ENCODE measurements around the gene KDM5A. TPM values are rescaled to one million over a fixed set of nuclear protein-coding genes. Genes with fewer than 3 reads are reported as not detected.
"Not testable (repeated sequence)": the region's sequence is repeated elsewhere in the genome, so short reads cannot be mapped to it uniquely, and the experiment has no call there.

Gene KDM5A
- total and polyA plus RNA-seq, 2 experiments from 2014 or later = 30.8 to 54.7 TPM

DNA sequence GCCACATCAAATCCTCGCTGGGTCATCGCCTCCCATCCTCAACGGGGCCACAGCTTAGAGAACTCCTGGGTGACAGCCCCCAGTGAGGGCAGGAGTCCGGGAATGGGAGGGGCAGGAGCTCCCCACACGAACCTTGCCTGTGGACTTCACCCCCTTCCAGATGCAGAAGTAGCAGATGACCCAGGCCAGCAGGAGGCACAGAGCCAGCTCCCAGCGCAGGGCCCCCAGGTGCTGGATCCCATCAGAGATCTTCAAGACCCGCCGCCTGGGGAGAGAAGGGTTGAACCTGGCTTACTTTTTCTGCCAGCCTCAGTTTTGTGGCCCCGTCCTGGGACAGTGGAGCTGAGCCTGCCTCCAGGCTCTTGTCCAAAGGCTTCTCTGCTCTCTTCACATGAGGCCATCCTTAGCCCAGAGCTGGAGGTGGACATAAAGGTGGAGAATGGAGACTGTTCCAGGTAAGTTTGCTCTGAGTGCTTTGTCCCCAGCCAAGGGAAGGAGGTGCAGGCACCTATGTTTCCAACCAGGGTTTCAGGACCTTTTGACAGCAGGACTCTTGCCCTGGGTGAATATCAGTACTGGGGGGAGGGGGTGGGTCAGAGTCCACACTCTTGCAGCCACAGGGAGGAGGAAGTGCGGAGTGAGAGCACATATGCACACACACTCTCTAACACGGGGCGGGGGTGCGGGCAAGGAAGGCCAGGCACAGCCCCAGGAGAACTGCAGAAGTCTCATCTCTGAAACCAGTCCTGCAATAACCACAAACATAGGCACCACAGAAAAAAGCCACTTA lies 151.9 kb downstream of the KDM5A start:
- Histone ChIP-seq H2AFZ (no peak overlapping the region), H3K9me2 (replicated peaks; ENCODE audit: insufficient read depth) (no peaks in the 10 kb centered on the region), H4K20me1 (ENCODE audit: insufficient read depth, poor library complexity, severe bottlenecking) (no peaks in the 10 kb centered on the region), H3K27me3 (no peaks in the 10 kb centered on the region), H3K27ac (peak overlapping the region; percentile 48), H3K9me3 (ENCODE audit: low read depth) (no peaks in the 10 kb centered on the region), H3K4me3 (no peak overlapping the region), H3K79me2 (no peaks in the 10 kb centered on the region), H3K4me1 (ENCODE audit: insufficient read depth) (no peaks in the 10 kb centered on the region), H3K36me3 (replicated peaks; ENCODE audit: insufficient read depth, low read depth) (no peaks in the 10 kb centered on the region), H3K4me2 (no peak overlapping the region)
- no peak for TF ChIP-seq EZH2 (IDR thresholded peaks at IDR 0.05; ENCODE audit: borderline replicate concordance)
- TF ChIP-seq, protein P1, sequence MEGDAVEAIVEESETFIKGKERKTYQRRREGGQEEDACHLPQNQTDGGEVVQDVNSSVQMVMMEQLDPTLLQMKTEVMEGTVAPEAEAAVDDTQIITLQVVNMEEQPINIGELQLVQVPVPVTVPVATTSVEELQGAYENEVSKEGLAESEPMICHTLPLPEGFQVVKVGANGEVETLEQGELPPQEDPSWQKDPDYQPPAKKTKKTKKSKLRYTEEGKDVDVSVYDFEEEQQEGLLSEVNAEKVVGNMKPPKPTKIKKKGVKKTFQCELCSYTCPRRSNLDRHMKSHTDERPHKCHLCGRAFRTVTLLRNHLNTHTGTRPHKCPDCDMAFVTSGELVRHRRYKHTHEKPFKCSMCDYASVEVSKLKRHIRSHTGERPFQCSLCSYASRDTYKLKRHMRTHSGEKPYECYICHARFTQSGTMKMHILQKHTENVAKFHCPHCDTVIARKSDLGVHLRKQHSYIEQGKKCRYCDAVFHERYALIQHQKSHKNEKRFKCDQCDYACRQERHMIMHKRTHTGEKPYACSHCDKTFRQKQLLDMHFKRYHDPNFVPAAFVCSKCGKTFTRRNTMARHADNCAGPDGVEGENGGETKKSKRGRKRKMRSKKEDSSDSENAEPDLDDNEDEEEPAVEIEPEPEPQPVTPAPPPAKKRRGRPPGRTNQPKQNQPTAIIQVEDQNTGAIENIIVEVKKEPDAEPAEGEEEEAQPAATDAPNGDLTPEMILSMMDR (IDR thresholded peaks at IDR 0.05; ENCODE audit: poor library complexity) = no peak
- TF ChIP-seq EZH2phosphoT487 (IDR thresholded peaks at IDR 0.05; ENCODE audit: low read depth, severe bottlenecking, unreplicated experiment) = no peak
- WGBS (ENCODE audit: low lambda C conversion rate, missing lambda C conversion rate) = 81% methylated on average over 13 of the region's 13 CpGs
- DNase-seq (ENCODE audit: low spot score) = peak; percentile 51

DNA sequence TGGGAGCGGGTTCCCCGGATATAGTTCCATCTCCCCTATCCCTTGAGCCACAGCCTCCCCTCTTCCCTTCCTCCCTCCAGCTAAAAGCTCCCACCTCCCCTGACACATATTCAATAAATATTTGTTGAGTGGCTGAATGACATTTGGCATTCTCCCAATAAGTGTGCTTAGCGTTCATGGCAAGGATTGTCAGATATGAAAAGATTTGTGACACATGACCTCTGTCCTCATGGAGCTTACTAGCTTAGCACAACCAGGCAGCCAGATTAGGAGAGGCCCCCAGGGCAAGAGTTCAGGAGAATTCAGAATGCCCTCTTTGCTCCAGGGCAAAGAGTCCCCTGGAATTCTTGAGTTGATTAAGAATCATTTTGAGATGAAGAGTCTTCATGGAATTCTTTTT lies 152.7 kb downstream of the KDM5A start:
- Histone ChIP-seq H3K27me3 (no peaks in the 10 kb centered on the region), H3K79me2 (no peaks in the 10 kb centered on the region), H3K36me3 (replicated peaks; ENCODE audit: insufficient read depth, low read depth) (no peaks in the 10 kb centered on the region), H2AFZ (no peak overlapping the region), H3K27ac (no peak overlapping the region), H3K4me3 (no peak overlapping the region), H3K9me3 (ENCODE audit: low read depth) (no peaks in the 10 kb centered on the region), H3K4me2 (no peak overlapping the region), H3K9me2 (replicated peaks; ENCODE audit: insufficient read depth) (no peaks in the 10 kb centered on the region), H3K4me1 (ENCODE audit: insufficient read depth) (no peaks in the 10 kb centered on the region), H4K20me1 (ENCODE audit: insufficient read depth, poor library complexity, severe bottlenecking) (no peaks in the 10 kb centered on the region)
- 91% methylated on average over 3 of the region's 3 CpGs for WGBS (ENCODE audit: low lambda C conversion rate, missing lambda C conversion rate)
- TF ChIP-seq EZH2phosphoT487 (IDR thresholded peaks at IDR 0.05; ENCODE audit: low read depth, severe bottlenecking, unreplicated experiment) (no peak), EZH2 (IDR thresholded peaks at IDR 0.05; ENCODE audit: borderline replicate concordance) (no peak)
- TF ChIP-seq, protein P1 (IDR thresholded peaks at IDR 0.05; ENCODE audit: poor library complexity) = no peak
- DNase-seq (ENCODE audit: low spot score) = no peak

DNA sequence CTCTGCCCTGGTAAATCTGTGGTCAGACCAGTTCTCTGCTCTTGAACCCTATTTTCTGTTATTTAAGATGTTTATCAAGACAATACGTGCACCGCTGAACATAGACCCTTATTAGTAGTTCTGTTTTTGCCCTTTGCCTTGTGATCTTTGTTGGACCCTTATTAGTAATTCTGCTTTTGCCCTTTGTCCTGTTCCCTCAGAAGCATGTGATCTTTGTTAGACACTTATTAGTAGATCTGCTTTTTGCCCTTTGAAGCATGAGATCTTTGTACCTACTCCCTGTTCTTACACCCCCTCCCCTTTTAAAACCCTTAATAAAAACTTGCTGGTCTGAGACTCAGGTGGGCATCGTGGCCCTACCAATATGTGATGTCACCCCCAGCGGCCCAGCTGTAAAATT lies 153.2 kb downstream of the KDM5A start:
- not testable (repeated sequence) for H4K20me1 ChIP-seq (ENCODE audit: insufficient read depth, poor library complexity, severe bottlenecking); DNase-seq (ENCODE audit: low spot score); H3K4me1 ChIP-seq (ENCODE audit: insufficient read depth); H3K9me2 ChIP-seq (replicated peaks; ENCODE audit: insufficient read depth); H2AFZ ChIP-seq; H3K4me3 ChIP-seq; H3K36me3 ChIP-seq (replicated peaks; ENCODE audit: insufficient read depth, low read depth); H3K4me2 ChIP-seq; H3K9me3 ChIP-seq (ENCODE audit: low read depth); H3K79me2 ChIP-seq; H3K27me3 ChIP-seq; H3K27ac ChIP-seq
- WGBS (ENCODE audit: low lambda C conversion rate, missing lambda C conversion rate) = 92% methylated on average over 4 of the region's 4 CpGs

DNA sequence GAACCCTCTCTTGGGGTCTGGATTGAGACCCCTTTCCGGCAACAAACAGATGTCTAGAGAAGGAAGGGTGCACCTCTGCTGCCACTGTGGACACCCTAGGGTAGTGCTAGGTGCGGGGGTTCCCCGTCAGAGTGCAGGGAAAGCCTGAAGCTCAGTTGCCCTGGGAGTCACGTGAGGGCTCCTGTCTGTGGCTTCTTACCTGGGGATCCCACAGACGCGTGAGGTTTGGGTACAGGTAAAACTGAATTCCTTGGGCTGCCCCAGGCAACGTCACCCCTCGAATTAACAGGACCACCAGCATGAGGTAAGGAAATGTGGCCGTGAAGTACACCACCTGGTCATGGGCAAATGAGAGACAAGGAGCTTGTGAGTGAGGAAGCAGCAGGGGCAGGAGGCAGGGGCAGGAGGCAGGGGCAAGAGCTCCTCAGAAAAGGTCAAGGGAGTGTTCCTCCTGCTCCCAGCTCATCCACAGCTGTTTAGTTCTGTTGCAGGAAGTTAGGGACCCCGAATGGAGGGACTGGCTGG lies 154.2 kb downstream of the KDM5A start:
- Histone ChIP-seq H3K4me3 (no peak overlapping the region), H3K4me2 (no peak overlapping the region), H3K9me2 (replicated peaks; ENCODE audit: insufficient read depth) (no peaks in the 10 kb centered on the region), H2AFZ (no peak overlapping the region), H3K36me3 (replicated peaks; ENCODE audit: insufficient read depth, low read depth) (no peaks in the 10 kb centered on the region), H4K20me1 (ENCODE audit: insufficient read depth, poor library complexity, severe bottlenecking) (no peaks in the 10 kb centered on the region), H3K9me3 (ENCODE audit: low read depth) (no peaks in the 10 kb centered on the region), H3K27ac (no peak overlapping the region), H3K79me2 (no peaks in the 10 kb centered on the region), H3K4me1 (ENCODE audit: insufficient read depth) (no peaks in the 10 kb centered on the region), H3K27me3 (no peaks in the 10 kb centered on the region)
- DNase-seq (ENCODE audit: low spot score) = no peak
- WGBS (ENCODE audit: low lambda C conversion rate, missing lambda C conversion rate) = 95% methylated on average over 10 of the region's 10 CpGs
- TF ChIP-seq, protein P1 (IDR thresholded peaks at IDR 0.05; ENCODE audit: poor library complexity) = no peak
- no peak for TF ChIP-seq EZH2 (IDR thresholded peaks at IDR 0.05; ENCODE audit: borderline replicate concordance)
- TF ChIP-seq EZH2phosphoT487 (IDR thresholded peaks at IDR 0.05; ENCODE audit: low read depth, severe bottlenecking, unreplicated experiment) = no peak
